Gastroesophageal sphincter (tissue), 4 donors: ENCODE measurements around the gene KHNYN. TPM values are rescaled to one million over a fixed set of nuclear protein-coding genes. Genes with fewer than 3 reads are reported as not detected.

Experiments used
- ATAC-seq: fragments of 150-250 bp; one replicate; pipeline ENCODE4 v1.9.1; 2016; ENCODE audit warnings: mild to moderate bottlenecking, moderate library complexity
- H3K27ac ChIP-seq, 4 donors: fragments of 200-600 bp; sonication (generic) in 3 of 4; 1 replicate in 3 of 4; 2 replicates in 1 of 4; pipeline ENCODE4 v1.5.1; 2016 to 2019
- H3K27me3 ChIP-seq: fragments of 200-600 bp; sonication (generic); one replicate; pipeline ENCODE4 v1.5.1; 2019
- H3K36me3 ChIP-seq, 2 donors: fragments of 200-600 bp; sonication (generic); one replicate each; pipeline ENCODE4 v1.5.1; 2019; ENCODE audit warnings: control low read depth in 1 of 2
- H3K4me1 ChIP-seq, 3 donors: fragments of 200-600 bp; sonication (generic); 1 replicate in 2 of 3; 2 replicates in 1 of 3; pipeline ENCODE4 v1.5.1; 2016 to 2019; ENCODE audit warnings: control low read depth in 2 of 3
- H3K4me3 ChIP-seq, 2 donors: fragments of 200-600 bp; sonication (generic); one replicate each; pipeline ENCODE4 v1.5.1; 2019; ENCODE audit warnings: mild to moderate bottlenecking in 1 of 2, moderate library complexity in 1 of 2
- H3K9me3 ChIP-seq, 3 donors: fragments of 200-600 bp; sonication (generic); one replicate each; pipeline ENCODE4 v1.5.1; 2017 to 2019; ENCODE audit warnings: control low read depth in 2 of 3
- CTCF ChIP-seq, 4 experiments: fragments of 200-600 bp in 2 of 4; fragments of 450-650 bp in 2 of 4; sonication (generic) in 1 of 4; IDR thresholded peaks; one replicate each; pipeline ENCODE4 v1.5.1; 2017 to 2019; ENCODE audit warnings: antibody characterized with exemption in 4 of 4, mild to moderate bottlenecking in 2 of 4, moderate library complexity in 2 of 4
- EP300 ChIP-seq: sonication (generic); formaldehyde crosslinking; IDR thresholded peaks from one replicate; pipeline ENCODE4 v1.6.1; 2017; ENCODE audit warnings: antibody characterized with exemption, mild to moderate bottlenecking
- POLR2A ChIP-seq, 2 donors: fragments of 450-650 bp; IDR thresholded peaks; one replicate each; pipeline ENCODE4 v1.6.1; 2017; ENCODE audit warnings: antibody characterized with exemption in 2 of 2, mild to moderate bottlenecking in 2 of 2, moderate library complexity in 1 of 2
- POLR2AphosphoS5 ChIP-seq: sonication (generic); formaldehyde crosslinking; IDR thresholded peaks from one replicate; pipeline ENCODE4 v1.6.1; 2017; ENCODE audit warnings: antibody characterized with exemption
- WGBS, 2 donors: methylation state at CpG; one replicate each; pipeline ENCODE4 v1.1.5; 2018; ENCODE audit warnings: low coverage in 1 of 2; 5-methylcytosine and 5-hydroxymethylcytosine counted together
- total RNA-seq, 4 donors: library from RNA; depleted of rRNA; stranded (reverse); fragments of >200 nt; gene quantifications; one replicate each; pipeline ENCODE4 v1.1.0, GENCODE V29; 2016

KHNYN gene
- total RNA-seq, 4 donors from 2014 or later, result 50.7 to 68.0 (median 61.3) TPM

DNA sequence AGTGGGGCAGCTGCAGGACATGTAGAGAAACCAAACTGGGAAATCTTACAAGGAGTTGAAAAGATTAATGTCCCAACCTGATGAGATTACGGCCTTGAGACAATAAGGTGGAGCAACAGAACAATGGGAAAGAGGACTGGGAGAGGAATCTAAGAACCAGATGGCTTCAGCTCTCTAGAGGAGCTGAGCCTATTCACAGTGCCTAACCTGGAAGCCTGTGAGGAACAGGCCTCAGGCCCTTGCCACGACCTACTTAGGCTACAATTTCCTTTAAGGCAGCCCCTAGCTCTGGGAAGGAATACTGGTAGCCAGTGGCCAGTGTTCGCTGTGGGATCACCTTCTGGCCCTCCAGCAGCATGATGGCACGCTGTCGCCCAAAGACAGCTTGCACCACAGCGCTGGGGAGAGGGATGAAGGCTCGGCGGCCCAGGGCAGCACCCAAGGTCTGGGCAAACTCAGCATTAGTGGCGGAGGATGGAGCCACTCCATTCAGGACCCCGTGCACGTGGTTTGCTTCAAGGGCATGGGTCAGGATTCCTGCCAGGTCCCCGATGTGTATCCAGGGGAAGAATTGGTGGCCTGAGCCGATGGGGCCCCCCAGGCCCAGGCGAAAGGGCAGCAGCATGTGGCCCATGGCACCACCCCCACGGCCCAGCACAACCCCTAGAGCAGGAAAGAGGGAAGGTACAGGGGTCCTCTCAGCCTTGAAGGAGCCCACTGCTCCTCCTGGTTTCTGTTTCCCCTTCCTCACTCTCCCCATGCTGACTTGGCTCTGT lies 10.3 kb downstream of the KHNYN start:
- Histone ChIP-seq H3K27me3 (no peaks in the 10 kb centered on the region), H3K4me1 (peaks cover 5 to 72% (median 15%) of the 10 kb centered on the region in 3 donors), H3K4me3 (no peak overlapping the region), H3K27ac (peak overlapping the region in 3 of 4 donors; percentile 49 to 99 (median 99)), H3K9me3 (no peaks in the 10 kb centered on the region), H3K36me3 (peaks cover 0 to 61% of the 10 kb centered on the region in 2 donors)
- ATAC-seq, result no peak
- 23 to 70% methylated on average over 3 to 5 of the region's 15 CpGs for WGBS, 2 donors
- TF ChIP-seq POLR2AphosphoS5 (peak; percentile 35), CTCF (IDR thresholded peaks at IDR 0.05) (no peak), POLR2A (IDR thresholded peaks at IDR 0.05) (peak in 1 of 2 donors; percentile 5)

- ATAC-seq, result no peak
- H3K4me1 ChIP-seq, result peaks cover 5 to 67% (median 15%) of the 10 kb centered on the region in 3 donors
- peak overlapping the region in 3 of 4 donors; percentile 99 to 100 (median 99) for H3K27ac ChIP-seq
- no peak overlapping the region for H3K4me3 ChIP-seq
- TF ChIP-seq EP300, result no peak
- TF ChIP-seq POLR2A (IDR thresholded peaks at IDR 0.05), result no peak
- TF ChIP-seq CTCF (IDR thresholded peaks at IDR 0.05), result no peak
- no peak for TF ChIP-seq POLR2AphosphoS5
- 60 to 85% methylated on average over 1 to 4 of the region's 8 CpGs for WGBS, 2 donors
- H3K9me3 ChIP-seq, result no peaks in the 10 kb centered on the region
- H3K27me3 ChIP-seq, result no peaks in the 10 kb centered on the region
- H3K36me3 ChIP-seq, result peaks cover 0 to 54% of the 10 kb centered on the region in 2 donors
These were observed 11.0 kb downstream of the KHNYN start for GRCh38 chr14:24440606-24441399.

- Histone ChIP-seq H3K4me3 (peak overlapping the region; percentile 60 to 76), H3K36me3 (peaks cover 0 to 47% of the 10 kb centered on the region in 2 donors), H3K9me3 (no peaks in the 10 kb centered on the region), H3K27me3 (no peaks in the 10 kb centered on the region), H3K27ac (peak overlapping the region; percentile 94 to 100 (median 99)), H3K4me1 (peaks cover 5 to 60% (median 15%) of the 10 kb centered on the region in 3 donors)
- TF ChIP-seq EP300 (no peak), POLR2A (IDR thresholded peaks at IDR 0.05) (no peak), CTCF (IDR thresholded peaks at IDR 0.05) (no peak), POLR2AphosphoS5 (no peak)
- 37 to 48% methylated on average over 5 of the region's 5 CpGs for WGBS, 2 donors
- ATAC-seq, result no peak
These were observed 11.7 kb downstream of the KHNYN start for GRCh38 chr14:24441485-24441884.

DNA sequence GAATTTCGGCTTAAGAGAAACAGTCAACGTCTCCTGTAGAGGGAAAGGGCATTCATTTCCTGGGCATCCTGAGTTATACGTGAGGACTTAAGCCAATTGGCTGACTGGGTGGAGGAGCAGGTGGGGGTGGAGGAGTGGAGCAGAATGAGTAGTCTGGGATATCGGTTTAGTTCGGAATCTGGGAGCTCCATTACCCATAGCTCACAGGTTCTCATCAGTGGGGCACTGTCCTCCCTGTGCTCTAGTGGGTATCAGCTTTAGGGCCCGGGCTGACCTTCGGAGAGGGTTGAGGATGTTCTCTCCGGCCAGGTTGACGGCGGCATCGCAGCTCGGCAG lies 12.1 kb downstream of the KHNYN start:
- peak overlapping the region; percentile 60 to 76 for H3K4me3 ChIP-seq
- WGBS, 2 donors, result 0% methylated on average over 4 of the region's 12 CpGs
- no peak for ATAC-seq
- peak overlapping the region; percentile 94 to 100 (median 99) for H3K27ac ChIP-seq
- H3K27me3 ChIP-seq, result no peaks in the 10 kb centered on the region
- H3K9me3 ChIP-seq, result no peaks in the 10 kb centered on the region
- peaks cover 5 to 56% (median 15%) of the 10 kb centered on the region in 3 donors for H3K4me1 ChIP-seq
- TF ChIP-seq POLR2AphosphoS5 (no peak), EP300 (no peak), CTCF (IDR thresholded peaks at IDR 0.05) (no peak), POLR2A (IDR thresholded peaks at IDR 0.05) (no peak)
- peaks cover 0 to 45% of the 10 kb centered on the region in 2 donors for H3K36me3 ChIP-seq
